Tibial artery (tissue), 4 donors: ENCODE results near the gene CARF.
"Not testable (repeated sequence)": the region's sequence is repeated elsewhere in the genome, so short reads cannot be mapped to it uniquely, and the experiment has no call there.

ENCODE experiments used
- DNase-seq, 2 donors: peaks; one replicate each; pipeline ENCODE4 v3.0.0-alpha.2; 2019
- H3K27ac ChIP-seq, 2 donors: fragments of 200-600 bp; sonication (generic) in 1 of 2; 1 replicate in 1 of 2; 2 replicates in 1 of 2; pipeline ENCODE4 v1.5.1; 2018 to 2019; ENCODE audit warnings: mild to moderate bottlenecking in 1 of 2
- H3K27me3 ChIP-seq, 2 donors: fragments of 200-600 bp; sonication (generic) in 1 of 2; one replicate each; pipeline versions ENCODE4 v1.5.1 to v1.6.0; 2016 to 2019
- H3K36me3 ChIP-seq, 3 donors: fragments of 200-600 bp; sonication (generic) in 2 of 3; one replicate each; pipeline ENCODE4 v1.5.1; 2016 to 2019; ENCODE audit warnings: mild to moderate bottlenecking in 2 of 3
- H3K4me1 ChIP-seq, 4 donors: fragments of 200-600 bp; sonication (generic) in 2 of 4; 1 replicate in 3 of 4; 2 replicates in 1 of 4; pipeline ENCODE4 v1.5.1; 2016 to 2019
- H3K4me3 ChIP-seq, 2 donors: fragments of 200-600 bp; sonication (generic) in 1 of 2; 1 replicate in 1 of 2; 2 replicates in 1 of 2; pipeline ENCODE4 v1.5.1; 2018 to 2019; ENCODE audit warnings: mild to moderate bottlenecking in 2 of 2
- H3K9me3 ChIP-seq, 3 donors: fragments of 200-600 bp; sonication (generic) in 1 of 3; one replicate each; pipeline ENCODE4 v1.5.1; 2016 to 2019
- intact Hi-C: fragments of 100-400 bp; cut with DNase I; formaldehyde crosslinking; loops from one replicate; pipeline ENCODE4 v1.15.0; 2023; ENCODE audit warnings: low total_unique reads
- TF ChIP-seq, protein P1 (sequence below), 2 experiments: fragments of 200-600 bp in 1 of 2; fragments of 450-650 bp in 1 of 2; IDR thresholded peaks; one replicate each; pipeline ENCODE4 v1.5.1; 2017 to 2019; ENCODE audit warnings: antibody characterized with exemption in 2 of 2, mild to moderate bottlenecking in 1 of 2, moderate library complexity in 1 of 2

Gene CARF

GRCh38 chr2:202945497-202945896, 33.4 kb downstream of the CARF start:
- Histone ChIP-seq H3K27me3 (no peaks in the 10 kb centered on the region), H3K4me1 (no peaks in the 10 kb centered on the region), H3K27ac (no peak overlapping the region), H3K36me3 (peaks cover 30 to 33% (median 32%) of the 10 kb centered on the region in 3 donors), H3K9me3 (peaks cover 0 to 11% (median 0%) of the 10 kb centered on the region in 3 donors), H3K4me3 (no peak overlapping the region)
- DNase-seq, result no peak
- TF ChIP-seq, protein P1, sequence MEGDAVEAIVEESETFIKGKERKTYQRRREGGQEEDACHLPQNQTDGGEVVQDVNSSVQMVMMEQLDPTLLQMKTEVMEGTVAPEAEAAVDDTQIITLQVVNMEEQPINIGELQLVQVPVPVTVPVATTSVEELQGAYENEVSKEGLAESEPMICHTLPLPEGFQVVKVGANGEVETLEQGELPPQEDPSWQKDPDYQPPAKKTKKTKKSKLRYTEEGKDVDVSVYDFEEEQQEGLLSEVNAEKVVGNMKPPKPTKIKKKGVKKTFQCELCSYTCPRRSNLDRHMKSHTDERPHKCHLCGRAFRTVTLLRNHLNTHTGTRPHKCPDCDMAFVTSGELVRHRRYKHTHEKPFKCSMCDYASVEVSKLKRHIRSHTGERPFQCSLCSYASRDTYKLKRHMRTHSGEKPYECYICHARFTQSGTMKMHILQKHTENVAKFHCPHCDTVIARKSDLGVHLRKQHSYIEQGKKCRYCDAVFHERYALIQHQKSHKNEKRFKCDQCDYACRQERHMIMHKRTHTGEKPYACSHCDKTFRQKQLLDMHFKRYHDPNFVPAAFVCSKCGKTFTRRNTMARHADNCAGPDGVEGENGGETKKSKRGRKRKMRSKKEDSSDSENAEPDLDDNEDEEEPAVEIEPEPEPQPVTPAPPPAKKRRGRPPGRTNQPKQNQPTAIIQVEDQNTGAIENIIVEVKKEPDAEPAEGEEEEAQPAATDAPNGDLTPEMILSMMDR (IDR thresholded peaks at IDR 0.05), result no peak
- intact Hi-C loops, result no loop called here

DNA sequence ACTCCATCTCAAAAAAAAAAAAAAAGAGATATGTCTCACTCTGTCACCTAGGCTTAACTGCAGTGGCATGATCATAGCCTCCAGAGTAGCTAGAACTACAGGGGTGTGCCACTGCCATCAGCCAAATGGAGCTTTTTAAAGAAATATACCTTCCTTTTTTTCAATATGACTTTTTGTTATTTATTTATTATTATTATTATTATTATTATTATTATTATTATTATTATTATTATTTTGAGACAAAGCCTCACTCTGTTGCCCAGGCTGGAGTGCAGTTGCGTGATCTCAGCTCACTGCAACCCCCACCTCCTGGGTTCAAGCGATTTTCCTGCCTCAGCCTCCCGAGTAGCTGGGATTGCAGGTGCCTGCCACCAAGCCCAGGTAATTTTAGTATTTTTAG, 37.3 kb downstream of the CARF start:
- peaks cover 0 to 11% (median 0%) of the 10 kb centered on the region in 3 donors for H3K9me3 ChIP-seq
- H3K27ac ChIP-seq, intact Hi-C loops, H3K27me3 ChIP-seq, DNase-seq, H3K4me3 ChIP-seq, H3K4me1 ChIP-seq: not testable (repeated sequence)
- H3K36me3 ChIP-seq, result peaks cover 17 to 28% (median 26%) of the 10 kb centered on the region in 3 donors

DNA sequence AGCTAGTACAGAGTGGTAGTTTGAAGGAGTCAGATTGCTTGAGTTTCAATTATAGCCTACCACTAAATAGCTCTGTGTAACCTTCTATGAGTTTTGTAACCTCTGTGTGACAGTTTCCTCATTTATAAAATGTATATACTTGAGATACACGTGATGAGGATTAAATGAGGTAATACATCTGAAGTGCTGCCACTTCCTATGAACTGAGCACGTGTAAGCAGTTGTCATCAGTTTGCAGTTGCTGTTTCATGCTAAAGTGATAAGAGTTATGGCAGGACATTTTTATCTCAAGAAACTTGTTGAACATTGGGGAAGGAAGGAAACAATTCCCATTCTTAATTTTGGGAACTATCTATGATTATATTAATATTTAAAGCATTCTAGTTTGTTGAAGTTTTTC, 38.5 kb downstream of the CARF start:
- no peak overlapping the region for H3K27ac ChIP-seq
- H3K4me1 ChIP-seq, result no peaks in the 10 kb centered on the region
- peaks cover 9 to 27% (median 16%) of the 10 kb centered on the region in 3 donors for H3K36me3 ChIP-seq
- no peak overlapping the region for H3K4me3 ChIP-seq
- no peaks in the 10 kb centered on the region for H3K27me3 ChIP-seq
- no peak for DNase-seq
- intact Hi-C loops, result no loop called here
- peaks cover 0 to 11% (median 0%) of the 10 kb centered on the region in 3 donors for H3K9me3 ChIP-seq
- TF ChIP-seq, protein P1 (IDR thresholded peaks at IDR 0.05), result no peak

GRCh38 chr2:202960524-202960923, 48.4 kb downstream of the CARF start:
- H3K4me1 ChIP-seq, result no peaks in the 10 kb centered on the region
- no peaks in the 10 kb centered on the region for H3K9me3 ChIP-seq
- TF ChIP-seq, protein P1 (IDR thresholded peaks at IDR 0.05), result no peak
- H3K27ac ChIP-seq, result no peak overlapping the region
- intact Hi-C loops, result no loop called here
- no peak overlapping the region for H3K4me3 ChIP-seq
- no peaks in the 10 kb centered on the region for H3K27me3 ChIP-seq
- no peak for DNase-seq
- peaks cover 10 to 60% (median 16%) of the 10 kb centered on the region in 3 donors for H3K36me3 ChIP-seq

DNA sequence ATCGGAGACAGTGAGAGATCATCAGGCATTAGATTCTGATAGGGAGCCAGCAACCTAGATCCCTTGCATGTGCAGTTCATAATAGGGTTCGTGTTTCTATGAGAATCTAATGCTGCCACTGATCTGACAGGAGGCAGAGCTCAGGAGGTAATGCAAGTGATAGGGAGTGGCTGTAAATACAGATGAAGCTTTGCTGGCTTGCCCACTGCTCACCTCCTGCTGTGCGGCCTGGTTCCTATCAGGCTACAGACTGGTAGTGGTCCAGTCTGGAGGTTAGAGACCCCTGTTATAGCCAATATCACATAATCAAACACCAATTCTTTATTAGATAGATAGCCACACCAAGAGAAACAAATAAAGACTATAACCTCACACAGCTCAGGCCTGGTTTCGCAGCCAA, 51.6 kb downstream of the CARF start:
- intact Hi-C loops, result no loop called here

GRCh38 chr2:202965810-202966460, 53.9 kb downstream of the CARF start:
- intact Hi-C loops, result no loop called here
- peaks cover 0 to 22% (median 0%) of the 10 kb centered on the region in 3 donors for H3K36me3 ChIP-seq
- H3K4me1 ChIP-seq, result no peaks in the 10 kb centered on the region
- TF ChIP-seq, protein P1 (IDR thresholded peaks at IDR 0.05), result no peak
- no peak overlapping the region for H3K27ac ChIP-seq
- H3K9me3 ChIP-seq, result no peaks in the 10 kb centered on the region
- H3K4me3 ChIP-seq, result no peak overlapping the region
- H3K27me3 ChIP-seq, result no peaks in the 10 kb centered on the region
- DNase-seq, result no peak

More for the DNA sequence above, 51.6 kb downstream of the CARF start:
- Histone ChIP-seq H3K4me1 (no peaks in the 10 kb centered on the region), H3K9me3 (no peaks in the 10 kb centered on the region), H3K27ac (no peak overlapping the region), H3K4me3 (no peak overlapping the region), H3K27me3 (no peaks in the 10 kb centered on the region), H3K36me3 (peaks cover 0 to 39% (median 5%) of the 10 kb centered on the region in 3 donors)
- DNase-seq, result no peak
- TF ChIP-seq, protein P1 (IDR thresholded peaks at IDR 0.05), result no peak

DNA sequence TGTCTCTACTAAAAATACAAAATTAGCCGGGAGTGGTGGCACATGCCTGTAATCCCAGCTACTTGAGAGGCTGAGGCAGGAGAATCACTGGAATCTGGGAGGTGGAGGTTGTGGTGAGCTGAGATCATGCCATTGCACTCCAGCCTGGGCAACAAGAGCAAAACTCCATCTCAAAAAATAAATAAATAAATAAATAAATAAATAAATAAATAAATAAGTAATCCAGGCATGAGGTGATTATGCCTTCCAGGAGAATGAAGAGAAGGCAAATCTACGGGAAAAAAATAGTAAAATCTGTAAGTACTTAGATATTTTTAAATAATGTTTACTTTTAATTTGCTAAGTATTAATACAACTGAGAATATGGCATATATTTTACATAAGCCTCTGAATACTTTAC, 57.3 kb downstream of the CARF start:
- H3K4me1 ChIP-seq, intact Hi-C loops, DNase-seq, H3K9me3 ChIP-seq, H3K4me3 ChIP-seq, H3K27me3 ChIP-seq, H3K27ac ChIP-seq: not testable (repeated sequence)
- peaks cover 7 to 17% (median 9%) of the 10 kb centered on the region in 3 donors for H3K36me3 ChIP-seq
